Endothelial cell (in vitro differentiated cells): ENCODE measurements around the gene CXorf38. TPM values are rescaled to one million over a fixed set of nuclear protein-coding genes. Genes with fewer than 3 reads are reported as not detected.
"Not testable (repeated sequence)": the region's sequence is repeated elsewhere in the genome, so short reads cannot be mapped to it uniquely, and the experiment has no call there.

Source experiments
- DNase-seq: peaks from one replicate; pipeline ENCODE4 v3.0.0; 2021; ENCODE audit warnings: low spot score
- H3K27ac Mint-ChIP-seq: one replicate; pipeline ENCODE4 v1.8.0; 2021; ENCODE audit warnings: mixed read lengths, inconsistent platforms; ENCODE audit not compliant: unreplicated experiment
- H3K27me3 Mint-ChIP-seq: one replicate; pipeline ENCODE4 v1.8.0; 2021; ENCODE audit warnings: mild to moderate bottlenecking, moderate library complexity, mixed read lengths, inconsistent platforms; ENCODE audit not compliant: unreplicated experiment
- H3K36me3 Mint-ChIP-seq: one replicate; pipeline ENCODE4 v1.8.0; 2021; ENCODE audit warnings: mild to moderate bottlenecking, low read depth, mixed read lengths, inconsistent platforms; ENCODE audit not compliant: unreplicated experiment
- H3K4me1 Mint-ChIP-seq: one replicate; pipeline ENCODE4 v1.8.0; 2021; ENCODE audit warnings: mild to moderate bottlenecking, mixed read lengths, inconsistent platforms; ENCODE audit not compliant: unreplicated experiment
- H3K4me3 Mint-ChIP-seq: one replicate; pipeline ENCODE4 v1.8.0; 2021; ENCODE audit warnings: mild to moderate bottlenecking, mixed read lengths, inconsistent platforms; ENCODE audit not compliant: unreplicated experiment
- H3K9me3 Mint-ChIP-seq: one replicate; pipeline ENCODE4 v1.8.0; 2021; ENCODE audit warnings: mixed read lengths, inconsistent platforms; ENCODE audit not compliant: unreplicated experiment
- total RNA-seq: library from RNA; stranded (reverse); fragmentation: NEBNext Ultra II Directional; extraction: Animal tissue kit (Norgen Biotek cat#: 25700); gene quantifications from one replicate; pipeline ENCODE4 v1.2.1, GENCODE V29; 2021; ENCODE audit not compliant: unreplicated experiment
- TF ChIP-seq, protein P1 (sequence below): fragments of 200-600 bp; sonication (generic); IDR thresholded peaks from one replicate; pipeline ENCODE4 v1.5.0; 2021; ENCODE audit warnings: antibody characterized with exemption; ENCODE audit not compliant: unreplicated experiment

Gene CXorf38
- total RNA-seq, 1 donor from 2014 or later = 9.3 TPM

- H3K4me3 Mint-ChIP-seq = no peak overlapping the region
- no peaks in the 10 kb centered on the region for H3K9me3 Mint-ChIP-seq
- TF ChIP-seq, protein P1, sequence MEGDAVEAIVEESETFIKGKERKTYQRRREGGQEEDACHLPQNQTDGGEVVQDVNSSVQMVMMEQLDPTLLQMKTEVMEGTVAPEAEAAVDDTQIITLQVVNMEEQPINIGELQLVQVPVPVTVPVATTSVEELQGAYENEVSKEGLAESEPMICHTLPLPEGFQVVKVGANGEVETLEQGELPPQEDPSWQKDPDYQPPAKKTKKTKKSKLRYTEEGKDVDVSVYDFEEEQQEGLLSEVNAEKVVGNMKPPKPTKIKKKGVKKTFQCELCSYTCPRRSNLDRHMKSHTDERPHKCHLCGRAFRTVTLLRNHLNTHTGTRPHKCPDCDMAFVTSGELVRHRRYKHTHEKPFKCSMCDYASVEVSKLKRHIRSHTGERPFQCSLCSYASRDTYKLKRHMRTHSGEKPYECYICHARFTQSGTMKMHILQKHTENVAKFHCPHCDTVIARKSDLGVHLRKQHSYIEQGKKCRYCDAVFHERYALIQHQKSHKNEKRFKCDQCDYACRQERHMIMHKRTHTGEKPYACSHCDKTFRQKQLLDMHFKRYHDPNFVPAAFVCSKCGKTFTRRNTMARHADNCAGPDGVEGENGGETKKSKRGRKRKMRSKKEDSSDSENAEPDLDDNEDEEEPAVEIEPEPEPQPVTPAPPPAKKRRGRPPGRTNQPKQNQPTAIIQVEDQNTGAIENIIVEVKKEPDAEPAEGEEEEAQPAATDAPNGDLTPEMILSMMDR = no peak
- H3K27me3 Mint-ChIP-seq = no peaks in the 10 kb centered on the region
- H3K36me3 Mint-ChIP-seq = no peaks in the 10 kb centered on the region
- H3K4me1 Mint-ChIP-seq = no peaks in the 10 kb centered on the region
- no peak overlapping the region for H3K27ac Mint-ChIP-seq
- DNase-seq = no peak
Observed at GRCh38 chrX:40617566-40617965, 29.8 kb downstream of the CXorf38 start.

DNA sequence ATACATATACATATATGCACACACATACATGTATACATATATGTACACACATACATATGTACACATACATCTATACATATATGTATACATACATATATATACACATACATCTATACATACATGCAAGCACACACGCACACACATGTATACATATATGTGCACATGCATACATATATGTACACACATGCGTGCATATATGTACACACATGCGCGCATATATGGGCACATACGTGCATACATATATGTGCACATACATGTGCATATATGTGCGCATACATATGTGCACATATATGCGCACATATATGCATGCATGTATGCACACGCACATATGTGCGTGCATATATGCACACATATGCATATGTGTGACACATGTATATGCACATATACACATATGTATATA is 31.4 kb downstream of the CXorf38 start:
- H3K36me3 Mint-ChIP-seq = no peaks in the 10 kb centered on the region
- TF ChIP-seq, protein P1 = no peak
- H3K27ac Mint-ChIP-seq = no peak overlapping the region
- no peak overlapping the region for H3K4me3 Mint-ChIP-seq
- no peak for DNase-seq
- no peaks in the 10 kb centered on the region for H3K9me3 Mint-ChIP-seq
- H3K4me1 Mint-ChIP-seq = no peaks in the 10 kb centered on the region
- no peaks in the 10 kb centered on the region for H3K27me3 Mint-ChIP-seq

GRCh38 chrX:40612511-40612910 is 34.9 kb downstream of the CXorf38 start:
- Mint-ChIP-seq H3K9me3 (no peaks in the 10 kb centered on the region), H3K4me1 (no peaks in the 10 kb centered on the region), H3K36me3 (no peaks in the 10 kb centered on the region), H3K4me3 (no peak overlapping the region), H3K27me3 (no peaks in the 10 kb centered on the region), H3K27ac (no peak overlapping the region)
- TF ChIP-seq, protein P1 = no peak
- no peak for DNase-seq

DNA sequence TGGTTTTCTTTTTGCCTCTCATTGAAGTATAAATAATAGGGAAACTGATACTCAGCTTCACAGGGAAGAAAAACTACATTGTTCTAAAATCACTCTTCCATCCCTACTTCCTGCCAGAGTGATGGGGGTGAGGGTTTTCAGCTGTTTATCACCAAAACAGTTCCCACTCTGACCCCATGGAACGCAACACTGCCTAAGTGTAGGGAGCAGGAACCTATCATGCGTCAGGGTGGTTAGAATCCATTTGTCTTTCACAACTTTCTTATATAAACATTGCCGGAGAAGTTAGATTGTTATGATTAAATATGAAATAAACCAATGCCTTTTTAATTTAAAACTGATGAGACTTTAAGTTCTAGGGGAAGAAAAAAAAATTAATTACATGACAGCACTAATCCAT is 40.0 kb downstream of the CXorf38 start:
- Mint-ChIP-seq H3K36me3 (peaks cover 4% of the 10 kb centered on the region), H3K4me1 (no peaks in the 10 kb centered on the region), H3K27me3 (no peaks in the 10 kb centered on the region), H3K9me3 (no peaks in the 10 kb centered on the region), H3K4me3 (no peak overlapping the region), H3K27ac (no peak overlapping the region)
- no peak for DNase-seq
- TF ChIP-seq, protein P1 = no peak

DNA sequence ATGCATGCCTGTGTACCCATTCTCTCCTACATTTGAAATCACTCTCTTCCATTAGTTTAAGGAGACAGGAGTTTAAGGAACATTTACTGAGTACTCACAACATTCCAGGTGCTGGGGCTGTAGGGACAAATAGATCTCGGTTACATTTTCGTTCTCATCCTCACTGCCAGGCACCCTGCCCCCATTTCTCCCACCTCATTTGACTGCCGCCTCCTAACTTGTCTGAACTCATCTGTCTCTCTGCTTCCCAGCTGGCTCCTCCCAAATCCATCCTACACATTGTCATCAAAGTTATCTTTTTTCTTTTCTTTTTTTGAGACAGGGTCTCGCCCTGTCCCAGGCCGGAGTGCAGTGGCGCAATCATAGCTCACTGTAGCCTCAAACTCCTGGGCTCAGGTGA is 43.9 kb downstream of the CXorf38 start:
- no peak overlapping the region for H3K27ac Mint-ChIP-seq
- H3K4me3 Mint-ChIP-seq = no peak overlapping the region
- no peak for DNase-seq
- H3K27me3 Mint-ChIP-seq = no peaks in the 10 kb centered on the region
- TF ChIP-seq, protein P1 = no peak
- no peaks in the 10 kb centered on the region for H3K4me1 Mint-ChIP-seq
- no peaks in the 10 kb centered on the region for H3K9me3 Mint-ChIP-seq
- H3K36me3 Mint-ChIP-seq = peaks cover 4% of the 10 kb centered on the region

DNA sequence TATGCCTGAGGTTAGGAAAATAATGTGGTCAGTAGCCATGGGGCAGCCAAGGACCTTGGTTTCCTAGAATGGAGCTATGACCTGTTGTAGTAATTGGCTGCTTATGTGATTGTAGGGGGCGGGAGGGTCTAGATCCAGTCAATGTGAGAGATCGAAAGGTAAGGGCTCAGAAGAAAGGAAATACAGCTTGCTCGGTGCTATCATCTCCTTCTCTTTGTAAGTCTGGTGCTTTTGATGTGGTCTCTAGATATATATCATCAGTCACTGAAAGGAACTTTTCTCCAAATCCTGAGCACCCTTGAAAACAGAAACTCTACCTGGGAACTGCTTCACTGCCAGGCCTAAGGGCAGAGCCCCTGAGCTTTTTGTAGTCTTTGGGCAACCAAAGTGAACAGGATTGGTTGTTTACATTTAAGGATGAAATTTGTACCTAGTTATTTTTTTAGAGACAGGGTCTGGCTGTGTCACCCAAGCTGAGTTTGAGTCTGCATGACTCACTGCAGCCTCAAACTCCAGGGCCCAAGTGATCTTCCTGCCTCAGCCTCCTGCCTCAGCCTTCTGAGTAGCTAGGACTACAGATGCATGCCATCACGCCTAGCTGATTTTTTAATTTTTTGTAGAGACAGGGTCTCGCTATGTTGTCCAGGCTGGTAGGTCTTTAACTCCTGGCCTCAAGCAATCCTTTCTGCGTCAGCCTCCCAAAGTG is 57.6 kb downstream of the CXorf38 start:
- H3K9me3 Mint-ChIP-seq, H3K27ac Mint-ChIP-seq, DNase-seq, H3K4me1 Mint-ChIP-seq, H3K27me3 Mint-ChIP-seq, H3K4me3 Mint-ChIP-seq, H3K36me3 Mint-ChIP-seq: not testable (repeated sequence)

GRCh38 chrX:40587623-40588022 is 59.7 kb downstream of the CXorf38 start:
- H3K4me3 Mint-ChIP-seq, H3K36me3 Mint-ChIP-seq, H3K27ac Mint-ChIP-seq, H3K9me3 Mint-ChIP-seq, DNase-seq, H3K4me1 Mint-ChIP-seq, H3K27me3 Mint-ChIP-seq: not testable (repeated sequence)
